GM18526 (cell line): ENCODE data around the gene ARPC5L.

Experiments used
- POLR2A ChIP-seq: IDR thresholded peaks from 3 replicates; pipeline ENCODE4 v1.6.1; 2011; ENCODE audit not compliant: insufficient read length; ENCODE audit errors: extremely low read depth

Gene ARPC5L

DNA sequence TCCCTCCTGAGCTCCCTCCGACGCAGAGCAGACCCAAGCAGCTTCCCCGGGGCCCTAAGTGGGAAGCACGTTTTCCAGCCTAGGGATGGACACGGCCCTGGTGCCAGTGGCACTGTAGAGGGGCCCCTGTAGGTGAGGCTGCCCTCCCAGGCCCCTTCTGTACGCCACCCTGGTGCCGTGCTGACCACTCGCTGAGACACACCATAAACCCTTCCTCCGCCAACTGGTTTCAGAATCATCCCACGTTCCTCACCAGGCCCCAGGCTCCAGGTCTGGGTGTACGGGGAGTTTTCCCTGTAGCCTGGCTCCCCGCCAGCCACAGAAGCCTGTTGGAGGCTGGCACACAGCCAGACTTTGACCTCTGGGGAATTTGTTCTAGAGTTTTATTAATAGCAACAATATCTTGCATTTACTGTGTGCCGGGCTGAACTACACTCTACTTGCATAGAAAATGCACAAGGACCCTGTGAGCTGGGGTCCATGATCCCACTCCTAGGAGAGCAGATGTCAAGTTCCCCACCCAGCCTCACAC is 26.8 kb upstream of the ARPC5L start:
- no peak for TF ChIP-seq POLR2A

DNA sequence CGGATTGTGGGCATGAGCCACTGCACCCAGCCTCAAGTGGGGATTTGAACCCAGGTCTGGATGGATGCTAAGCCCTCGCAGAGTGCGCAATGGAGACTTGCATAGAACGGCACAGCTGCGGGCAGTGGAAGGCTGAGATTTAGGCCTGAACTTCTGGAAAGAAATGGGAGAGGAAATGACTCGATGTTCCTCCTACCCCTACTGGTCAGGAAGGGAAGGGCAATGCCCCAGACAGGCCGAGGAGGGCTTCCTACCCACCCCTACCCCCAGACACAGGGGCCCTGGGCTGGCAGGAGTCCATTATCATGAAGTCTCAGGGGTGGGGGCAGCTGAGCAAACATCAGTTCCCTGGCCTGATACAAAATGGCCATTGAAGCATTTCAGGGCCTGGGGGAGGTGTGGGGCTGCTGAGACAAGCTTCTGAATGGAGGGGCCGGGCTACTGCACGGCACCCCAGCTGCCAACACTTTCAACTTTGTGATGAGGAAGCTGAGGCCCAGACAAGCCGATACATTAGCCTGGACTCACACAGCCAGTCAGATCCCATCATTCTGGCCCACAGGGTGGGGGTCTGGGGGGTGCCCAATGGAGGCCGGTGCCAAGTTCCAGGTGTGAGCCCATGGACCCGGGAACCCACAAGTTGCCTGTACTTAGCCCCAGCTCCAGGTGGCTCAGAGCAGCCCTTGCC is 22.2 kb upstream of the ARPC5L start:
- TF ChIP-seq POLR2A = no peak

- no peak for TF ChIP-seq POLR2A
Measured at GRCh38 chr9:124840300-124840833, 21.6 kb upstream of the ARPC5L start.

GRCh38 chr9:124841075-124841821 is 20.7 kb upstream of the ARPC5L start:
- TF ChIP-seq POLR2A = no peak

GRCh38 chr9:124843456-124844034 is 18.4 kb upstream of the ARPC5L start:
- TF ChIP-seq POLR2A = no peak

- TF ChIP-seq POLR2A = no peak
Measured at GRCh38 chr9:124844291-124844690, 17.6 kb upstream of the ARPC5L start.

- no peak for TF ChIP-seq POLR2A
Measured at GRCh38 chr9:124846969-124847368, 15.0 kb upstream of the ARPC5L start.

- TF ChIP-seq POLR2A = no peak
Measured at GRCh38 chr9:124849801-124850200, 12.1 kb upstream of the ARPC5L start.

GRCh38 chr9:124852121-124852828 is 9.7 kb upstream of the ARPC5L start:
- TF ChIP-seq POLR2A = no peak

DNA sequence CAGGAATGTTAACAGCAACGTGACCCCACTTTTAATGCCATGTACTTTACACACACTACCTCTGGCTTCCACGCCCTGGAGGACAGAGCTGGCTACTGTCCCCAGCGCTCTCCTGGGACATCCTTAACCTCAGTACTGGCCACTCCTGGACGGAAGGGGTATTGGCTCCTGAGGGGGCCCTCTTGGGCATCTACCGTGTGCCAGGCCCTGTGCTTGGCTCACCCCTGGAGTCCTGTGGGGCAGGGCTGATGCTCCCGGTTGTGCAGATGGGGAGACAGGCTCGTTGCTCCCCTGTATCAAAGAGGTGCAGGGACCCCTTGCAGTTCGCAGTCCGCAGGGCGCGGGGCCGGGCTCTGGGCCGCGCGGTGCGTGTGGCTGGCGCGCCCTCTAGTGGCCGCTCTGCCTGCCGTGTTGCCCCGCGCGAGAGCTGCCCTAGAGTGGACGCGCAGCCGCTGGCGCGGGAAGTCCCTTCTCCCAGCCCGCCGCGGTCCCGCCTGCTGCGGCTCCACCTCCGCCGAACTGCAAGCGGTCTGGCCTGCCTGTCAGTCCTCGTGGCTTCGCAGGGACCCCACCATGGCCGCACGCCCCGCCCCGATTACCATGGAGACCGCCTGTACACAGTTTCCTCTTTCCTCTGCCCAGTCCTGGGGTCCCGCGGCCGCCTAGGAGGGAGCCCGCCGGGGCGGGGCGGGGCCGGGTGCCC is 8.9 kb upstream of the ARPC5L start, which contains the start of gene WDR38:
TSS of gene WDR38 (plus strand) at position 632 of the 703 bp plus-strand sequence. CDS start 72 bp downstream, outside the sequence.
- no peak for TF ChIP-seq POLR2A

DNA sequence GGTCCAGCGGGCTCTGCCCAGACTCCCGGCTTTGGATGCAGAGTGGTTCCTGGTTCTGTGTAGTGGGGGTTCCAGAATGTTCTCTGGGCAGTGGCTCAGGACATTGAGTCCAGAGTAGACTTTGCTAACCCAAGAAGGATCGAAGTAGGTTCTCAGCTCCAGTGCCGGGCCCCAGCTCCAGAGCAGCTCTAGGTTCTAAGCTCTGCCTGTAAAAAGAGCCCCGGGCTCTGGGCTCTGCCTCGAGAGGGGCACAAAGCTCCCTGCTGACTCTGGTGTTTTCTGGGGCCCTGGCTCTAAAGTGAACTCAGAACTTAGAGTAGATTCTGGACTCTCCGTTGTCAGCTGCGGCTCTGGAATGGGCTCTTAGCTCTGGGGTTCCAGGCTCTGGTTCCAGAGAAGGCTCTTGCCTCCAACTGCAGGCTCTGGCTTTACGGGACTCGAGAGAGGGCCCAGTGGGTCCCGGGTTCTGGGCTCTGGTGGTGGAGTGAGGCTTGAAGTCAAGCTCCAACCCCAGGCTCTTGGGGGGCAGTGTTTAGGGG is 8.3 kb upstream of the ARPC5L start:
- no peak for TF ChIP-seq POLR2A

- no peak for TF ChIP-seq POLR2A
Measured at GRCh38 chr9:124854161-124854560, 7.8 kb upstream of the ARPC5L start.

GRCh38 chr9:124854822-124855221 is 7.1 kb upstream of the ARPC5L start:
- no peak for TF ChIP-seq POLR2A

- TF ChIP-seq POLR2A = no peak
Measured at GRCh38 chr9:124855566-124855943, 6.4 kb upstream of the ARPC5L start.
